Ascending aorta (tissue), 2 donors: ENCODE measurements around the gene PCYT2. TPM values are rescaled to one million over a fixed set of nuclear protein-coding genes. Genes with fewer than 3 reads are reported as not detected.

ENCODE experiments used
- DNase-seq, 2 donors: peaks; one replicate each; pipeline ENCODE4 v3.0.0-alpha.2; 2019; ENCODE audit warnings: low spot score in 2 of 2
- H3K27ac ChIP-seq, 2 donors: fragments of 200-600 bp; sonication (generic); one replicate each; pipeline ENCODE4 v1.5.1; 2016 to 2017; ENCODE audit warnings: mild to moderate bottlenecking in 1 of 2
- H3K27me3 ChIP-seq: fragments of 200-600 bp; sonication (generic); one replicate; pipeline ENCODE4 v1.5.1; 2017
- H3K36me3 ChIP-seq, 2 donors: fragments of 200-600 bp; sonication (generic); one replicate each; pipeline ENCODE4 v1.5.1; 2016
- H3K4me1 ChIP-seq, 2 donors: fragments of 200-600 bp; sonication (generic); one replicate each; pipeline ENCODE4 v1.5.1; 2016 to 2017; ENCODE audit warnings: mild to moderate bottlenecking in 1 of 2
- H3K4me3 ChIP-seq, 2 donors: fragments of 200-600 bp; sonication (generic); one replicate each; pipeline ENCODE4 v1.5.1; 2016 to 2017; ENCODE audit warnings: mild to moderate bottlenecking in 1 of 2
- H3K9me3 ChIP-seq, 2 donors: fragments of 200-600 bp; sonication (generic); one replicate each; pipeline ENCODE4 v1.5.1; 2016
- intact Hi-C: fragments of 100-400 bp; cut with DNase I; formaldehyde crosslinking; loops from one replicate; pipeline ENCODE4 v1.15.1; 2023
- total RNA-seq: library from RNA; depleted of rRNA; stranded (reverse); fragments of >200 nt; gene quantifications from one replicate; pipeline ENCODE4 v1.1.0, GENCODE V29; 2016
- TF ChIP-seq, protein P1 (sequence below), 3 experiments: fragments of 200-600 bp in 2 of 3; fragments of 450-650 bp in 1 of 3; sonication (generic) in 2 of 3; IDR thresholded peaks; one replicate each; pipeline ENCODE4 v1.5.1; 2016 to 2019; ENCODE audit warnings: antibody characterized with exemption in 3 of 3, mild to moderate bottlenecking in 1 of 3, moderate library complexity in 1 of 3

Gene PCYT2
- total RNA-seq, 1 donor from 2014 or later: 81.1 TPM

DNA sequence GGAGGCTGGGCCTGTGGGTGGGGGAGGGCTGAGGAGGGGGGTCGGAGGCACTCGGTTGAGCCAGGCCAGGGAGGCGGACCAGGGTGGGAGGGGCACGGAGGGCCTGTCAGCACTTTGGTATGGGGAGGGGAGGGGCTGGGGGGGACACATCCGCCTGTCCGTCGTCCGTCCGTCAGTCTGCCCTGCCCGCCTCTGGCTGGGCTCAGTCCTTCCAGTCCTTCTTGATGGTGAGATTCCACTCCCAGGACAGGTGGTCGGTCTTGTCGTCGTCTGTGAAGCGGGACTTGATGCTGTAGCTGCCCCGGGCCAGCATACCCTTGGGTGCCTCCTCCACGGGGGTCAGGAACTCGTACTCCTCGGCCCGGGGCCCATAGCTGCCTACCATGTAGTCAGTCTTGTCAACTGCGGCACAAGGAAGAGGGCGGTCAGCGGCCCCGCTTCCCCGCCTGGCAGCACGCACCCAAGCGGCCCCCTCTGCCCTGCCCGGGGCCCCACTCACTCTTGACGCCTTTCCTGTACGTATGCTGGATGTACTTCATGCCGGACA lies 42.5 kb downstream of the PCYT2 start:
- TF ChIP-seq, protein P1, sequence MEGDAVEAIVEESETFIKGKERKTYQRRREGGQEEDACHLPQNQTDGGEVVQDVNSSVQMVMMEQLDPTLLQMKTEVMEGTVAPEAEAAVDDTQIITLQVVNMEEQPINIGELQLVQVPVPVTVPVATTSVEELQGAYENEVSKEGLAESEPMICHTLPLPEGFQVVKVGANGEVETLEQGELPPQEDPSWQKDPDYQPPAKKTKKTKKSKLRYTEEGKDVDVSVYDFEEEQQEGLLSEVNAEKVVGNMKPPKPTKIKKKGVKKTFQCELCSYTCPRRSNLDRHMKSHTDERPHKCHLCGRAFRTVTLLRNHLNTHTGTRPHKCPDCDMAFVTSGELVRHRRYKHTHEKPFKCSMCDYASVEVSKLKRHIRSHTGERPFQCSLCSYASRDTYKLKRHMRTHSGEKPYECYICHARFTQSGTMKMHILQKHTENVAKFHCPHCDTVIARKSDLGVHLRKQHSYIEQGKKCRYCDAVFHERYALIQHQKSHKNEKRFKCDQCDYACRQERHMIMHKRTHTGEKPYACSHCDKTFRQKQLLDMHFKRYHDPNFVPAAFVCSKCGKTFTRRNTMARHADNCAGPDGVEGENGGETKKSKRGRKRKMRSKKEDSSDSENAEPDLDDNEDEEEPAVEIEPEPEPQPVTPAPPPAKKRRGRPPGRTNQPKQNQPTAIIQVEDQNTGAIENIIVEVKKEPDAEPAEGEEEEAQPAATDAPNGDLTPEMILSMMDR (IDR thresholded peaks at IDR 0.05): no peak
- DNase-seq: peak in 1 of 2 donors; percentile 76
- peak overlapping the region; percentile 96 to 99 for H3K27ac ChIP-seq
- intact Hi-C loops: loop anchor here (10.0 kb wide), 1 partner anchor 354 kb away; the partner anchor contains the start of gene ACTG1
- no peaks in the 10 kb centered on the region for H3K27me3 ChIP-seq
- H3K36me3 ChIP-seq: peaks cover 22 to 45% of the 10 kb centered on the region in 2 donors
- H3K4me3 ChIP-seq: peak overlapping the region in 1 of 2 donors; percentile 83
- H3K9me3 ChIP-seq: no peaks in the 10 kb centered on the region
- H3K4me1 ChIP-seq: peaks cover 18 to 32% of the 10 kb centered on the region in 2 donors

DNA sequence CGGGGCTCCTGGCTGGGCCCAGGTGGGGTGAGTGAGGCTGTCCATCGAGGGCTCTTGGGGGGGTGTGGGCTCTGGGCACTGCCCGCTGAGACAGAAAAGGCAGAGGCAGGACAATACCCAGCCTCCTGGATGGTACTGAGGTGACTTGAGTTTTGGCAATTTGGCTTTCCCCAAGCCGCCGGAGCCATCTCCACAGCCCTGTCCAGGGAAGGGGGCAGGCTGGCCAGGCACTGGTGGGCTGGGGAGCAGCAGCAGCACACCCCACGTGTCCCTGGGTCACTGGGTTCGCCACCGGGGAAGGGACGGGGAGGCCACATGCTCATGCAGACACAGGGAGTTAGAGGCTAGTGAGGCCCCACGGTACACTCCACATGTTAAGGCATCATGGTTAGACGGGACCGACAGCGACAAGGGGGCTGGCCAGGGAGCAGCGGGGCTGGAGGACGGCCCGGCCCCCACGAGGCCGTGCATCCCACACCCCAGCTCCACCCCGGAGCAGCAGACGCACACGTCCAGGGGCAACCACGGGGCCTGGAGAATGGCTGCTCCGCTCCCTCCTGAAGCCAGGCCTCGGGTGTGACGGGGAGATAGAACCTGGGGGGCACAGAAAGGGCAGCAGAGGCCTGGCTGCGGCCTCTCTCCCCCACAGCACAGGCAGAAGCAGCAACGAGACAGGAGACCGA lies 43.1 kb downstream of the PCYT2 start:
- intact Hi-C loops: loop anchor here (10.0 kb wide), 1 partner anchor 353 kb away; the partner anchor contains the start of gene ACTG1
- no peak for DNase-seq
- peaks cover 18 to 32% of the 10 kb centered on the region in 2 donors for H3K4me1 ChIP-seq
- peak overlapping the region; percentile 96 to 99 for H3K27ac ChIP-seq
- peak overlapping the region in 1 of 2 donors; percentile 83 for H3K4me3 ChIP-seq
- H3K36me3 ChIP-seq: peaks cover 22 to 45% of the 10 kb centered on the region in 2 donors
- H3K27me3 ChIP-seq: no peaks in the 10 kb centered on the region
- no peaks in the 10 kb centered on the region for H3K9me3 ChIP-seq
- TF ChIP-seq, protein P1 (IDR thresholded peaks at IDR 0.05): no peak

DNA sequence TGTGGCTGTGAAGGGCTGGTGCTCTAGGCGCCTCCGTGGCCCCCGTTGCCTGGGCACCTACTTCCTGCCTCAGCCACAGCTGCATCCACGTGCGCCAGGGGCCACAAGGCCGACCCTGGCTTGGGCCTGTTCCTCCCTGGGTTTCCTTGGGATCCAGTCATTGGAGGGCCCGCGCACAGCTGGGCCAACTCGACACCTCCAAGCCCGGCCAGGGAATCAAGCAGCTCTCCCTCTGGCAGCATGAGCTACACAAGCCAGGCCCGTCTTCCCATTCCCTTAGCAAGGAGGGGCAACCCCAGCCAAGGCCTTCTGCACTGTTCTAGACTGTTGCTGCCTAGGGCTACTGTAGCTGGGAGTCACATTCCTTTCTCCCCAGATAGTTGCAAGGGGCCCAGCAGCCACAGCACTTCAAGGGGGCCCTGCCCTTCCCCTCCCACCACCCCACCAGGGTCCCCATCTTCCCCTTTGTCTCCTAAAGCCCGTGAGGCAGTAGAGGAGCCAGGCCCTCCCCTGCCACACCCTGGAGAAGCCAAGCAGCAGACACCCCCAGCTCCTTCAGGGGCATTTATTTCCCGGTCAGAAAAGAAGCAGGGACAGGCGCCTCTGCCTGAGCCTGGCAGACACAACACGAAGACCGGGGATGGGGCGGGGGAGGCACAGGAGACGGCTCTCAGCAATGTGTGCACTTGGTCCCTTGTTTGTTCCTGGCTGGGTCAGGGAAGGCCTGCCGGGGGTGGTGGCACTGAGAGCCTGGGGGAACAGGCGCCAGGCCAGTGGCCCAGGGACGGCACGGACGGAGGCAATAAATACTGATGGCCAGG lies 43.8 kb downstream of the PCYT2 start:
- no peak for DNase-seq
- intact Hi-C loops: loop anchor here (10.0 kb wide), 1 partner anchor 353 kb away; the partner anchor contains the start of gene ACTG1
- Histone ChIP-seq H3K27me3 (no peaks in the 10 kb centered on the region), H3K4me3 (no peak overlapping the region), H3K4me1 (peaks cover 18 to 30% of the 10 kb centered on the region in 2 donors), H3K9me3 (no peaks in the 10 kb centered on the region), H3K27ac (peak overlapping the region; percentile 96 to 99), H3K36me3 (peaks cover 22 to 45% of the 10 kb centered on the region in 2 donors)
- TF ChIP-seq, protein P1 (IDR thresholded peaks at IDR 0.05): no peak

DNA sequence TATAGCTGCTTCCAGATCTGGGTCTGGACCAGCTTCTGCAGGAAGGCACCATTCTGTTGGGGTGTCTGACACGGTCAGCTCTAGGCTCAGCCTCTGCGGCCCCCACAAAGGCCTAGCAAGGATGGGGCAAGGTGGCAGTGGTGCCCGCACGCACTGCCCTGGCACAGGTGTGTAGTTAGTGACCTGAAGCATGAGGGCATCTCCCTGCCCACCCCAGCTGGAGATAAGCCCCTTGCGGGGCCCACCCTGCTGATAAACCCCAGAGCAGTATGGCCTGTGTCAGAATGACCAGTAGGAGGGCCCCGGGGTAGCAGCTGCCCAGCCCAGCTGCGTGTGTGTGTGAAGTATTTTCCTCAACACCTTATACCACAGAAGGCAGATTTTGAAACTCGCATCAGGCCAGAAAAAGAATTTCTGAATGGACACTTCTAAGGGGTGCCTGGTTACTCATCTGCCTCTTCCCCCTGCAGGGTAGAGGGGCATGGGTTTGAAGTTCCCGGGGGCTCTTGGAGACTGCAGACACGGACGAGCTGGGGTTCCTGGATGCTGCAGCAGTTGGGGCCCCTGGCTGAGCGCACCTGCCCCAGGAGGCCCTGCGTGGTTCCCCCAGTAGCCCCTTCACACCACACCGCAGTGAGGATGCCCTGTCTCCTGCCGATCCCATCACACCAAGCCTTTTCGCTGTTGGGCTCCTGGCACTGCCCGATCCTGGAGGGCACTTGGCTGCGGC lies 44.6 kb downstream of the PCYT2 start:
- Histone ChIP-seq H3K9me3 (no peaks in the 10 kb centered on the region), H3K4me1 (peaks cover 15 to 34% of the 10 kb centered on the region in 2 donors), H3K27me3 (no peaks in the 10 kb centered on the region), H3K27ac (peak overlapping the region; percentile 96 to 99), H3K4me3 (no peak overlapping the region), H3K36me3 (peaks cover 22 to 45% of the 10 kb centered on the region in 2 donors)
- intact Hi-C loops: loop anchor here (10.0 kb wide), 1 partner anchor 352 kb away; the partner anchor contains the start of gene ACTG1
- DNase-seq: no peak
- TF ChIP-seq, protein P1 (IDR thresholded peaks at IDR 0.05): no peak
